ENCODE data around the gene ZNG1C. TPM values are rescaled to one million over a fixed set of nuclear protein-coding genes. Genes with fewer than 3 reads are reported as not detected.
"Not testable (repeated sequence)": the region's sequence is repeated elsewhere in the genome, so short reads cannot be mapped to it uniquely, and the experiment has no call there.

The ZNG1C gene
- 8.1 and 22.5 TPM in 2 replicates for polyA plus RNA-seq (2011; rRNA removed)
- 12.6 and 12.9 TPM in 2 replicates for polyA minus RNA-seq (2011; rRNA and poly(A)+ RNA removed)

GRCh38 chr9:68241683-68242082 lies at the start of gene ZNG1C:
TSS of gene ZNG1C (plus strand) at chr9:68241983. CDS start at chr9:68242032, 49 bp downstream.
- H3K4me3 ChIP-seq (ENCODE audit: low read depth, low read length); H3K27me3 ChIP-seq (ENCODE audit: control insufficient read depth, insufficient read depth, low read length); H3K36me3 ChIP-seq (ENCODE audit: control insufficient read depth, insufficient read depth, low read length); POLR2A ChIA-PET; CTCF ChIA-PET; DNase-seq (ENCODE audit: low read depth): not testable (repeated sequence)

DNA sequence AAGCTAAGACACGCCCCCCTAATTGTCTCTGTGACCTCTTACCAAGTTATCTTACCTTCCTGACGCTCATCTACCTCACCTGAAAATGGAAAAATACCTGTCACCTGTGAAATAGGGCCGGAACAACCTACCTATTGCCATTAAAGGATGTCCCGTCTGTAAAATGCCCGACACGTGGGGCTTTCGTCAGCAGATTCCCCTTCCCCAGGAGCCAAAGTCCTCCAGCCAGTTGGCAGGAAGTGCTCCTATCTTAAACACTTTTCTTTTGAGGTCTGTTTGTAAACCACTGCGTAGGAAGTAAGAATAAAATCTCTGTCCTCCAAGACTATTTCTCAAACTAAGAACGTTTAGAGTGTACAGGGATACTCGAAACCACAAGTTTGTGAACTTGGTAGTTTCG lies 654 bp downstream of the ZNG1C start:
- H3K4me3 ChIP-seq (ENCODE audit: low read depth, low read length); POLR2A ChIA-PET; H3K36me3 ChIP-seq (ENCODE audit: control insufficient read depth, insufficient read depth, low read length); DNase-seq (ENCODE audit: low read depth); H3K27me3 ChIP-seq (ENCODE audit: control insufficient read depth, insufficient read depth, low read length); CTCF ChIA-PET: not testable (repeated sequence)

GRCh38 chr9:68281041-68281440 lies 39.3 kb downstream of the ZNG1C start:
- CTCF ChIA-PET; H3K27me3 ChIP-seq (ENCODE audit: control insufficient read depth, insufficient read depth, low read length); H3K4me3 ChIP-seq (ENCODE audit: low read depth, low read length); H3K36me3 ChIP-seq (ENCODE audit: control insufficient read depth, insufficient read depth, low read length); DNase-seq (ENCODE audit: low read depth); POLR2A ChIA-PET: not testable (repeated sequence)

GRCh38 chr9:68302567-68302966 lies 60.8 kb downstream of the ZNG1C start, which contains the start of gene FOXD4L3:
TSS of gene FOXD4L3 (plus strand) at chr9:68302867. CDS start at chr9:68302952, 85 bp downstream.
- DNase-seq (ENCODE audit: low read depth); H3K27me3 ChIP-seq (ENCODE audit: control insufficient read depth, insufficient read depth, low read length); H3K4me3 ChIP-seq (ENCODE audit: low read depth, low read length); POLR2A ChIA-PET; CTCF ChIA-PET; H3K36me3 ChIP-seq (ENCODE audit: control insufficient read depth, insufficient read depth, low read length): not testable (repeated sequence)

GRCh38 chr9:68303771-68304170 lies 62.0 kb downstream of the ZNG1C start:
- POLR2A ChIA-PET; CTCF ChIA-PET; H3K36me3 ChIP-seq (ENCODE audit: control insufficient read depth, insufficient read depth, low read length); H3K4me3 ChIP-seq (ENCODE audit: low read depth, low read length); H3K27me3 ChIP-seq (ENCODE audit: control insufficient read depth, insufficient read depth, low read length); DNase-seq (ENCODE audit: low read depth): not testable (repeated sequence)

DNA sequence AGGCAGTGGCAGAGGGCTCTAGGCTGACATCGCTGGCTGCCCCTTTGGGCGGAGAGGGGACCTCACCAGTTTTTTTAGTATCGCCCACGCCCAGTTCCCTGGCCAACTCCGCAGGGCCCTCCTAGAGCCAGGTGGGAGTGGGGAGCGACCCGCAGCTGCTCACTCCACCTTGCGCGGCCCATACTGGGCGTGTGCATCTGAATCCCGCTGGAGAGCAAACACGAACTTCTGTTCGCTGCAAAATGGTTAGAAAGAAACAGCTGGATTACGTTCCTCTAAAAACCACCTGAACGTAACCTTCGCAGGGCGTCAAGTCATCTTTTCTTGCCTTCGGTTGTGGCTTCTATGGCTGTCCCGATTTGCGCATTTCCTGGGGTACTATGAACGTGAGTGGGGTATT lies 62.4 kb downstream of the ZNG1C start:
- DNase-seq (ENCODE audit: low read depth); POLR2A ChIA-PET; CTCF ChIA-PET; H3K36me3 ChIP-seq (ENCODE audit: control insufficient read depth, insufficient read depth, low read length); H3K4me3 ChIP-seq (ENCODE audit: low read depth, low read length); H3K27me3 ChIP-seq (ENCODE audit: control insufficient read depth, insufficient read depth, low read length): not testable (repeated sequence)

- POLR2A ChIA-PET; DNase-seq (ENCODE audit: low read depth); CTCF ChIA-PET; H3K27me3 ChIP-seq (ENCODE audit: control insufficient read depth, insufficient read depth, low read length); H3K4me3 ChIP-seq (ENCODE audit: low read depth, low read length); H3K36me3 ChIP-seq (ENCODE audit: control insufficient read depth, insufficient read depth, low read length): not testable (repeated sequence)
Observed at GRCh38 chr9:68304777-68305176, 63.0 kb downstream of the ZNG1C start.

- H3K27me3 ChIP-seq (ENCODE audit: control insufficient read depth, insufficient read depth, low read length); H3K36me3 ChIP-seq (ENCODE audit: control insufficient read depth, insufficient read depth, low read length); H3K4me3 ChIP-seq (ENCODE audit: low read depth, low read length); CTCF ChIA-PET; DNase-seq (ENCODE audit: low read depth); POLR2A ChIA-PET: not testable (repeated sequence)
Observed at GRCh38 chr9:68305680-68306285, 64.0 kb downstream of the ZNG1C start.

DNA sequence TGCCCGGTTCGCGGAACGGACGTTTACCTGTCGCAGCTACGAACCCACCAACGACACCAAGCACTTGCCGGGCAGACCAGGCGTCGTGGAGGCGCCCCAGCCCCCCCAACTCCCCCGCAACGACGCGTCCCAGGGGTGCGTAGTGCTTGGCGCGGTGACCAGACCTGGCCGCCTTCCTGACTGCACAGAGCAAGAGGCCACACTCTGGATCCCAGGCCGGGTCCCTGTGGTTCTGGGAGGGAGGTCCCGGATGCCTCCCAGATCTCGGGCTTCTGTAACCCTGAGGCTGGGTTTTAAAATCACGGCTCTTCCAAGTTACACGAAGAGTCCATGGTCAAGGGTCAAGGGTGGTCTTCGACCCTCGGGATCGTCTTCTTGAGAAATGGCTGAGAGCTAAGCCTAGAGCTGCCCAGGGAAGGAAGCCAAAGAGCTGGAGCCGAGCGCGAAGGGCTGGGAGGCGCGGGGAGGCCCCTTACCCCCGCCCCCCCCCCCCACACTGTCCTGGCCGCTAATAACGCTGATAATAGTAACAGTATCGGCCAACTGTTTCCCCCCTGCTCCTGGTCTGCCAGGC lies 64.7 kb downstream of the ZNG1C start:
- DNase-seq (ENCODE audit: low read depth); H3K4me3 ChIP-seq (ENCODE audit: low read depth, low read length); CTCF ChIA-PET; H3K36me3 ChIP-seq (ENCODE audit: control insufficient read depth, insufficient read depth, low read length); POLR2A ChIA-PET; H3K27me3 ChIP-seq (ENCODE audit: control insufficient read depth, insufficient read depth, low read length): not testable (repeated sequence)

DNA sequence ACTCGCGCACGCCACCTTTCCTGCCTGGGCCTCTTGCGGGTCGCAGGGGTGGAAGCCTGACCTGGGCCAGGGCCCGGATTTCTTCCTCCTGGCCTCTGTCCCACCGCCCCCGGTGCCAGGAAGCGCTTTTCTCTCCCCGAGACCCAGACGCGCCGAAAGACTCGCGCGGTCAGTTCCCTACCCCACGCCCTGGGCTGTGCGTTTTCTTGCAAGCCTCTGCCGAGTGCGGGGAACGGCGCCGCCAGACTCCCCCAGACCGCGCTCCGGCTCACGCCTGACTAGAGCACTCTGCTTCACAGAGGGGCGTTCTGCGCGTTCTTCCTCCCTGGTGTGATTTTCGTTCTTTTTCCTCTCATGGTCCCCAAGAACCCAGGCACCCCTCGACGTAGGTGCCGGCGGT lies 65.3 kb downstream of the ZNG1C start:
- H3K4me3 ChIP-seq (ENCODE audit: low read depth, low read length); CTCF ChIA-PET; DNase-seq (ENCODE audit: low read depth); H3K27me3 ChIP-seq (ENCODE audit: control insufficient read depth, insufficient read depth, low read length); POLR2A ChIA-PET; H3K36me3 ChIP-seq (ENCODE audit: control insufficient read depth, insufficient read depth, low read length): not testable (repeated sequence)

GRCh38 chr9:68307654-68308053 lies 65.9 kb downstream of the ZNG1C start:
- H3K4me3 ChIP-seq (ENCODE audit: low read depth, low read length); POLR2A ChIA-PET; H3K27me3 ChIP-seq (ENCODE audit: control insufficient read depth, insufficient read depth, low read length); DNase-seq (ENCODE audit: low read depth); H3K36me3 ChIP-seq (ENCODE audit: control insufficient read depth, insufficient read depth, low read length); CTCF ChIA-PET: not testable (repeated sequence)

DNA sequence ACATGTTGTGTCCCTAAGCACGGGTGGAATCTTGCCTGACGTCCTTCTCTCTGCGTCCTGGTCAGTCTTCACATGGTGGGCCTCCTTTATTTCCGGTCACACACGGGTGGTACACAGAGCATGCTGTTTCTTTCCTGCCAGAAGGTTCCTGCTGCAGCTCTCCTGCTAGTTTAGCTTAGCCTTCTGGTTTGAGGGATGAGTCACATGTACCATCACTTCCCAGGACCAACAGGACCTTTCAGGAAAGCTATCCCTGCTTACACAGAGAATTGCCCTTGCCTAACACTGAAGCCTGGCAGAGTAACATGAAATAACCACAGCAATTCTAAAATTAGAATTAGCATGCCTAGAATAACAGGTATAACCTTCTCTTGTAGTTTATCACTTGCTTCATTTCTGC lies 69.4 kb downstream of the ZNG1C start:
- DNase-seq (ENCODE audit: low read depth); H3K27me3 ChIP-seq (ENCODE audit: control insufficient read depth, insufficient read depth, low read length); H3K36me3 ChIP-seq (ENCODE audit: control insufficient read depth, insufficient read depth, low read length); POLR2A ChIA-PET; CTCF ChIA-PET; H3K4me3 ChIP-seq (ENCODE audit: low read depth, low read length): not testable (repeated sequence)

DNA sequence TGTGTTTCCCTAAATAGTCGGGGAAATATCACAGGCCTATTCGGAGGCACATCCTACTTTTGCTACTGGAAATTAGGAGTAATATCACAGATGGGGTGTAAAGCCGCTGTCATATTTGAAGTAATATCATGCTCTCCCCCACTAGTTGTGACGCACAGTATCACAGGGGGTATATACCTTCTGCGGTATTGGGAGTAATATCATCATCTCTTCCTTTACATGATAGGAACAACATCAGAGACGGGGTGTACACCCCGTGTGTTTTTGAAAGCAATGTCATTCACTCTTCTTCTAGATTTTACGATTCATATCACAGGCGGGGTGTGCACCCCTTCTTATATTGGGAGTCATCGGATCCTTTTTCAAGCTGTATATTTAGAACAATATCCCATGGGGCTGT lies 76.4 kb downstream of the ZNG1C start:
- DNase-seq (ENCODE audit: low read depth); H3K4me3 ChIP-seq (ENCODE audit: low read depth, low read length); CTCF ChIA-PET; H3K36me3 ChIP-seq (ENCODE audit: control insufficient read depth, insufficient read depth, low read length); H3K27me3 ChIP-seq (ENCODE audit: control insufficient read depth, insufficient read depth, low read length); POLR2A ChIA-PET: not testable (repeated sequence)

GRCh38 chr9:68323749-68324148 lies 82.0 kb downstream of the ZNG1C start:
- H3K36me3 ChIP-seq (ENCODE audit: control insufficient read depth, insufficient read depth, low read length); DNase-seq (ENCODE audit: low read depth); H3K4me3 ChIP-seq (ENCODE audit: low read depth, low read length); H3K27me3 ChIP-seq (ENCODE audit: control insufficient read depth, insufficient read depth, low read length); CTCF ChIA-PET; POLR2A ChIA-PET: not testable (repeated sequence)
